HG03565 (cell line): ENCODE data around the gene VSTM2L.

Source experiments
- ATAC-seq: cut with Tn5 transposase; IDR thresholded peaks from one replicate; pipeline ENCODE4 v1.9.1; 2021; ENCODE audit warnings: mild to moderate bottlenecking, moderate library complexity; ENCODE audit not compliant: unreplicated experiment

The VSTM2L gene

DNA sequence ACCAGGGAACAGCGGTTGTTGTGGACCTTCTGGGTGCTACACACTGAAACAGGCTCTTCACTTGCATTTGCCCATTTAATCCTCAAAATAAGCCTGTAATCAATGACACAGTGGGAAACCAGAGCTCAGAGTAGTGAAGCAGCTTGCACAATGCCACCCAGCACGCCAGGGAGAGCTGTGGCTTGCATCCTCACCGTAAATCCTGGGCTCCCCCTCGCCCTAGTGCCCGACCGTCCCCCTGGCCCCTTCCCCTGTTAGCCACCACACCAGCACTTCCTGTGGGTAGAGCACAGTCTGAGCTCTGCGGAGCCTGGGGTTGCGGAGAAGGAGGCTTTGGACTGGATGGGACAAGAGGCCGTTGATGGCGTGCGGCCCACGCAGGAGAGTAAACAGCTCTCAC lies 14.5 kb downstream of the VSTM2L start:
- ATAC-seq, result no peak

DNA sequence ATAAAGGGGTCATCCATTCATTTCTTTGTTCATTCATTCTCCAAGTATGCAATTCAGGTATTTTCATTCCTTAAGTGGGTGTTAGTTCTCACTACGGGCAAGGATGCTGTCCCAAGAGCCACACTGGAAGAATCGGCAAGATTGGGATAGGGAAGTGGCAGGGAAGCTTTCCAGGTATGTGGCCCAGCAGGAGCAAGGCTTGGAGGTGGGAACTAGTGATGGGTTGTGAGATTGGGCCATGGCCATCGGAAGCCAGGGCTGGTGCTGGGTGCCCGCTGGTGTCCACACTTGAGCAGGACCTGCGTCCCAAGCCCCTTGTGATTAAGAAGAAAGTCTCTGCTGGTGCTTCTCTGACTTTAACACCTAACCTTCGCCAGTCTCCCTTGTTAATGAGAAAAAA lies 15.1 kb downstream of the VSTM2L start:
- no peak for ATAC-seq

DNA sequence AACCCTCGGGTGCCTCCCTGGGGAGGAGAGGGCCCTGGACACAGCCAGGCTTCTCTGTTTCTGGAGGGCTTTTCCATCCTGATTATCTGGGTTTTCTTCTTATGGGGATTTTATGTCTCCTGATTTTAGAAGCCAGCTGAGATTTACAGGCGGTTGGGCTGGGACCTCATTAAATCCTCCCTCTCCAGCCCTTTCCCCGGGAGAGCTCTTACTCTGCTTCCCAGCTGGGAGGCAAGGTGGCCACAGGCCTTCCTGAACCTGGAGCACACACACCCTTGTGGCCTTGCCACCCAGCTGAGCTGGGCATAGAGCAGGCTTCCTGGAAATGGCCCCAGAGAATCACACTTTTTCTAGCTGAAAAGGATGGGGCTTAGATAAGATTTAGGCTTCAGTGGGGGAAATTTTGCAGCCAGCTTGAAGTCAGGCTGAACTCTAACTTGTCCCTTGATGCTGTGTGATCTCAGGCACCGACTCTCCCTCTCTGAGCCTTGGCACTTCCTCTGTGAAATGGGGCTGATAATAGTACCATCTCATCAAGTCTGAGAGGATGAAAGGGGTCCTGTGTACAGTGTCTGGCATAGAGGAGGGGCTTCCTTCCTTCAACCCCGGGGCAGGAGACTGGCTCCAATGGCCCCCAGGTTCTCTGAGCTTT lies 16.6 kb downstream of the VSTM2L start:
- no peak for ATAC-seq

DNA sequence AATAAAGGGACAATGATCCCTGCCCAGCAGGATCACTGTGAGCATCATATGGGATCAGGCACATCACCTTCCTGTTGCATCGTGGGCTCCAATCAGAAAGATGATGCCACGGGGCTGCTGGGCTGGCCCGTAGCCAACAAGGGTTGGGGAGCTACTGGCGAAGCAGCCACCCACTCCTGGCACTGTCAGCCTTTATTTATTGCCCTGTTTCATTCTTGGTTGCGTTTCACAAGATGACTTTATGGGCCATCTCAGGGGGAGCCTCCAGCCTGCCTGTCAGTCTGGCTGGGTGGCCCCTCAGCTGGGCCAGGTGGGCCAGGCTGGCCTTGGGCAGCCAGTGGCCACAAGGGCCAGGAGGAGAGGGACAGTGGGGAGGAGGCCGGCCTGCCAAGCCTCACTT lies 17.3 kb downstream of the VSTM2L start:
- ATAC-seq, result no peak

DNA sequence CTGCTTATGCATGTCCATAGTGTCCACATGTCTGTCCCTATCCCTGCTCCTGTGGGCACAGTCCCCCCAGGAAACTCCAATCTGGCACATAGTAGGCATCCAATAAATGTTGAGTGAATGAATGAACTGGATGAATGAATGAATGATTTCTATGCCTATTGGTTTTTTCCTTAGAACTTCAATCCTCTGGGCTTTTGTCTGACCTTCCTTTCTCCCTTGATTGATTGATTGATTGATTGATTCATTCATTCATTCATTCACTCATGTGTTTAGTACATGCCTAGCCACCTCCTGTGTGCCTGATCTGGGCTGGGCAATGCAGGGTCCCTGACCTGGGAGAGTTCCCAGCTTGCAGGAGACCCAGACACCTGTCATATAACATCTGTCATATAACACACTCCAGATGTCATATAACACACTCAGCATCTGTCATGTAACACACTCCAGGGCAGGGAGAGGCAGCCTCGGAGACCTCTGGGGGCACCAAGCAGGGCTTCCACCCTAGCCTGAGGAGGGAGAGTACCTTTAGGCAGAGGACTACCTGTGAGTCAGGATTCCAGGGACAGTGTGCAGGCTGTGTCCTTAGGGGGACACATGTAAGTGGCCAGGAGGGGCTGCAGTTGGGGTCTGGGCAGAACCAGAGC lies 17.9 kb downstream of the VSTM2L start:
- ATAC-seq, result no peak

DNA sequence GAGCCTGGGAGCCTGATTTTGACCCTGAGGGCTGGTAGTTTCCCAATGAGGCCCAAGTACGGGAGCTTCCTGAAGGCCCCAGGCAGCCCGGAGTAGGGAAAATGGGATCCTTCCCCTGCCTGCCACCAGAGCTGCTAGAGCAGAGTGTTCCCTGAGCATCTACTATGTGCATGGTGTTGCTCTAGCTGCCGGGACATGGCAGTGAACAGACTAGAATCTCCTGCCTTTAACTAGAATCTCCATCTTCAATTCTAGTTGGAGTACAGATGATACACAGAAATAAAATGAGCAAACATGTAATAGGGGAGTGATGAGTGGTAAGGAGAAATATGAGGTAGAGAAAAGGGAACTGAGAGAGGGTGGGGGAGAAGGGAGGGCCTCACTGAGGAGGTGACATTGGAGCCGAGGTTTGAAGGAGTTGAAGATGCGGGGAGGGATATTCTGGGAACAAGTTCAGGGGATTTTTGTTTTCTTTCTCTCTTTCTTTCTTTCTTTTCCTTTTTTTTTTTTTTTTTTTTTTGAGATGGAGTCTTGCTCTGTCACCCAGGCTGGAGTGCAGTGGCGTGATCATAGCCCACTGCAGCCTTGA lies 18.5 kb downstream of the VSTM2L start:
- peak; percentile 39 for ATAC-seq

DNA sequence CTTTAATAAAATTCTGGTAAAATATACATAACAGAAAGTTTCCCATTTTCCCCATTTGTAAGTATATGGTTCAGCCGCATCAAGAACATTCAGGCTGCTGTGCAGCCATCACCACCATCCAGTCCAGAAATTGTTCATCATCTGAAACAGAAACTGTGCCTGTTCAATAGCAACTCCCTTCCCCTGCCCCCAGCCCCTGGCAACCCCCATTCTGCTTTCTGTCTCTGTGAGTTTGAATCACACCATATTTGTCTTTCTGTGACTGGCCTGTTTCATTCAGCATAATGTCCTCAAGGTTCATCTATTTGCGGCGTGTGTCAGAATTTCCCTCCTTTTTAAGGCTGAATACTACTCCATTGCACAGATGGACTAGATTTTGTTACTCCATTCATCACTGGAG lies 19.1 kb downstream of the VSTM2L start:
- peak; percentile 36 for ATAC-seq

DNA sequence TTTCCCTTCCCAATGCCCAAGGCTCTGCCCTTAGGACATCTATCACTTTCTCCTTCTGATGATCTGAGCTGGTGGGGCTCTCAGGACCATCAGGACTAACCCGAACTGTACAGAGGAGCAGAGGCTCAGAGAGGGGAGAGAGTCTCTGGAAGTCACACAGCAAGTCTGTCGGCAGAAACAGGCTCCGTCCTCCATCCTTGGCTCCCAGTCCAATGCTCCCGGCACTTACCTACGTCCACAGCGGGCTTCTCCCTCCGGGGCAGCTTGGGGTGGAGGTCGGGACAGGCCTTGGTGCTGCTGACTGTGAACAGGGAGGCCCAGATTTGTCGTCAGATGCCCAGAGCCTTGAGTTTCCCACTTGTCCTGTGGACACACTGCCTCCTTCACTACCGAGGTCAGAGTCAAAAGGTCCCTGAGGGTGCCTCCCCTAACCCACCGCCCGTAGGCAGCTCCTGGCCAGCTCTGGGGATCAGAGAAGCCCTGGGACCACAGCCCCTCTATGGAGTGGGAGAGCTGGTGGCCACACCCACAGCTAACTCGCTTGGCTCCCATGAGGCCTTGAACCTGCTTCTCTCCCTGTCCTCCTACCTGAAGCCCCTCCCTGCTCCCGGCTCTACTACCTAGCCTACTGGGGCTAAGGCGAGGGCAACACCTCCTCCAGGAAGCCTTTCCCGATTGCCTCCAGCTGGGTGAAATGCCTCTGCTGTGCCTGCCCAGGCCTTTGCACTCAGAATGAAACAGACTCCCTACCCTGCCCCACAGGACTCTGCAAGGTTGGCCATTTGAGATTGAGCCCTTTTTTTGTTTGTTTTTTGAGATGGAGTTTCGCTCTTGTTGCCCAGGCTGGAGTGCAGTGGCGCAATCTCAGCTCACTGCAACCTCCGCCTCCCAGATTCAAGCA lies 22.6 kb downstream of the VSTM2L start:
- no peak for ATAC-seq

DNA sequence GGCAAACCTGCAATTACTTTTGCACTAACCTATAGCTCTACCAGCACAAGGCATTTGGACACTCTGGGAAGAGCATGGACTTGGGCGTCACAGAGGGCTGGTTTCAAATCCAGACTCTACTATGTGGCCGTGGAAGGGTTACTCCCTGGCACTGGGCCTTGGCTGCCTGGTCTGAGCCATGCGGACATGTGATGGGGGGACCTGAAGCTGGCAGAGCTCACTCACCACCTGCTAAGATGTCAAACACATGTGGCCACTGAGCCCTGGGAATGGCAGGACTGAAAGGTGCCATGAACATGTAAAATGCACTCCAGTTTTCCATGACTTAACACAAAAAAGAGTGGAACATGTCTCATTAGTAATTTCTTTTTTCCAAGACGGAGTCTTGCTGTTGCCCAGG lies 23.7 kb downstream of the VSTM2L start:
- ATAC-seq, result no peak

DNA sequence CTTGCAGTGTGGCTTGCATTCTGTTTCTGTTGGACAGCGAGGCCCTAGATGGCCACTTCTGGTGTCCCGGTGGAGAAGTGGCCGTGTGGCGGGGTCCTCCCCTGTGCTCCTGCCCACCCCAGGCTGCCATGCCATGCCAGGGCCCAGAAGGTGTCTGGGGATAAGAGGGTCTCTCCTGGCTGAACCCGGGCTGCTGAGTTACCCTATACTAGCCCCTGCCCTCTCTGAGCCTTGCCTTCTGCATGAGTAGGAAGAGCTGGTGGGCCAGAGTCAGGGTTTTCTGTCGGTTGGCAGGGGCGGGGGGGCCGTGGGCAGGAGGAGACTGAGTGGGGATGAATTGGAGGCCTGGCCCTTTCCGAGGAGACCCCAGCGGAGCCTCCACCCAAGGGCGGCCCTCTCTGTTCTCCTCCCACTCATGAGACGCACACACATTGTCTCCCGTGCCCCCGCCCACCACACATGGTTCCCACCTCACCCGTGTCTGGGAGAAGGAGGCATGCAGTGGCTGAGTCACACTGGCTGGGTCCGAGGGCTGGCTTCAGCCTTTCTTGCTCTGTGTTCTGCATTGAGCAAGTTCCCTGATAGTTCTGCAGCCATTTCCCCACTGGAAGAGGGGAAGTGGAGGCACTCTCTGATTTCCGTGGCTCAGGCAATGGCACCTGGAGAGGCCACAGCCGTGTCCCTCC lies 24.6 kb downstream of the VSTM2L start:
- ATAC-seq, result no peak

DNA sequence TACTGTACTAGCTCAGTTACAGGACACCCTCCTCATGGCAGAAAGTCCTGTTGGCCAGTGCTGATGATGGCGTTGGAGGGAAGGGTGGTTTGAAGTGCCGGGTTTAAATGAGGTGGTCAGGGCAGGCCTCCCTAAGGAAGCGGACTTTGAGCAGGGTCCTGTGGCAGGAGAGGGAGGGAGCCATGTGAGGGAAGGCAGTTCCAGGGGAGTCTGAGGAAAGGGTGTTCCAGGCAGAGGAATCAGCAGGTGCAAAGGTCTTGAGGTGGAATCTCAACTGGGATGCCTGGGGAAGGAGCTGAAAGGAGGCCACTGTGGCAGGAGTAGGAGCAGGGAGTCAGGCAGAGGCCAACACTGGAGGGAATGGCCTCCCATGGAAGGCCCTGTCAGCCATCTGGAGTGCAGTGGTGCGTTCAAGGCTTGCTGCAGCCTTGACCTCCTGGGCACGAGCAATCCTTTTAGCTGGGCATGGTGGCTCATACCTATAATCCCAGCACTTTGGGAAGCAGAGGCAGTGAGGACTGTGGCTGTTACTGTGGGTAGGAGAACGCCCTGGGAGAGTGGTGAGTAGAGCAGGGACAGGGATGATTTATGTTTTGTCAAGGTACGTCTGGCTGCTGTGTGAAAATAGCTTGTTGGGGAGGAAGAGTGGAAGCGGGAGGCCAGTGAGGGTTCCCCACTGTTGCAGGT lies 26.2 kb downstream of the VSTM2L start:
- ATAC-seq, result no peak

DNA sequence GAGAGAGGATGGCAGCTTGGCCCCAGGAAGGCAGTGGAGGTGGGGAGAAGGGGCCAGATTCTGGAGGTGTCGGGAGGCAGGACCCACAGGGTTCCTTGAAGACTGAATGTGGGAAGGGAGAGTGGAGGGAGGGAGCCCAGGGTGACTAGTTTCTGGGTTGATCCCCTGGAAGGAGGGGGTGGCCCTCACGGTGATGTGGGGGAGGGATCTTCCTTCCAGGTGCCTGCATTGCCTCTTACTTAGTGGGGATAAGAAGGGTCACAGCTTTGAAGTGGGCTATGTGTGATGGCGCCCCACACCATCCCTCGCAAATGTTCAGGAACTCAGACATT lies 26.7 kb downstream of the VSTM2L start:
- ATAC-seq, result no peak

DNA sequence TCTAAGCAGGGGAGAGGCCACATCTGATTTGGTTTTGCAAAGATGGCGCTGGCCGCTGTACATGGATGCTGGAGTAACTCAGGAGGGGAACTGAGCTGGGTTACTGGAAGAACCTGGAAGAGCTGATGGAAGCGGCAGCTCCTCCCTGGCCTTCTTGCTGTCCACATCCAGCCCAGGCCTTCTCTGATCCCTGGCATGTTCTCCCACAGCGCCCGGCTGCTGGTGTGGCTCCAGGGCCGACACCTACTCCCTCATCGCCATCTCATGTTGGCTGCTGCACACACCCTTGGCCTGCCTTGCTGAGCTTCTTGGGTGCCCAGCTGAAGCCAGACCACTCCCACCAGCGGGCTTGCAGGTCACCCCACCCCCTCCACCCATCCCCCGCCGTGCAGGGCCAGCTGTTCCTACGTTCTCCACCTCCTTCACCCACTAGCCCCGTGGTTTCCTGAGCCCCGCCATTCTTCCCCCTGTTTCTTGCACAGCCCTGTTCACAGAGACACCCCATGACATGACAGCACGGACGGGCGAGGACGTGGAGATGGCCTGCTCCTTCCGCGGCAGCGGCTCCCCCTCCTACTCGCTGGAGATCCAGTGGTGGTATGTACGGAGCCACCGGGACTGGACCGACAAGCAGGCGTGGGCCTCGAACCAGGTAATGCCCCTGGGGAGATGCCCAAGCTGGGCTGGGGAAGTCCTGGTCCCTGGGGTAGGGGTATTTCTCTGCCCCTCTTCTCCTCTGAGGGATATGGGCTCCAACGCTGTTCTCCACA lies 28.4 kb downstream of the VSTM2L start:
- no peak for ATAC-seq

DNA sequence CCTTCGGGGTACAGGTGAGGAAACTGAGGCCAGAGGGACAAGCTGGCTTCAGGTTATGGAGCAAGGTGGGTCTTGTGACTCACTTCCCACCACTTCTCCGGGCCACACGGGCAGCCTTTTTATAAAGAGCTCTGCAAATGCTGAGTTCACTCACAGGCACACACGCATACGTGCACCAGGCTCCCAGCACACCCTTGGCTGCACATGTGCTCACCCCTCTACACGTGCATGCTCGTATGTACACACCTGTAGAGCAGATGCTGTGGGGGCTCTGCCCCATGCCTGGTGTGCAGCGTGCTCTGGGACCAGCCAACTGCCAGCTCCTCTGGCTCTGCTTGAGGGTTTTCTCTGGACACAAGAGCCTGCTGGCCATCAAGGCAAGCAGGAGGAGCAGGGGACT lies 29.1 kb downstream of the VSTM2L start:
- no peak for ATAC-seq

DNA sequence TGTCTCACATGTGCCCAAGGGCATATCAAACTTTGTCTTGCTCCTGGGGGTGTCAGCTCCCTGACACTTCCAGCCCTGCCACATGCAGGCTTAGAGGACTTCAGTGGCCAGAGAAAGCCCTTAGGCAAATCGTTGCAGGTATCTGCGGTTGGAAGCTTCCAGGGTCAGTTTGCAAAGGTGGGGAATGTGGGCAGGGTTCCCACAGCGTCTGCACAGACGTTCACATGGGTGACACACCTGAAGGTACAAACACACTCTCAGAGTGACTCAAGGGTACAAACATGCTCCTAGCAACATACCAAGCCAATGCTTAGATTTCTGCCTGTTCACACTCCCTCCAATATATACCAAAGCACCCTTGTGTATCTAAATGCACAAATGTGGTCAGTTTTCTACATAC lies 30.0 kb downstream of the VSTM2L start:
- ATAC-seq, result no peak

DNA sequence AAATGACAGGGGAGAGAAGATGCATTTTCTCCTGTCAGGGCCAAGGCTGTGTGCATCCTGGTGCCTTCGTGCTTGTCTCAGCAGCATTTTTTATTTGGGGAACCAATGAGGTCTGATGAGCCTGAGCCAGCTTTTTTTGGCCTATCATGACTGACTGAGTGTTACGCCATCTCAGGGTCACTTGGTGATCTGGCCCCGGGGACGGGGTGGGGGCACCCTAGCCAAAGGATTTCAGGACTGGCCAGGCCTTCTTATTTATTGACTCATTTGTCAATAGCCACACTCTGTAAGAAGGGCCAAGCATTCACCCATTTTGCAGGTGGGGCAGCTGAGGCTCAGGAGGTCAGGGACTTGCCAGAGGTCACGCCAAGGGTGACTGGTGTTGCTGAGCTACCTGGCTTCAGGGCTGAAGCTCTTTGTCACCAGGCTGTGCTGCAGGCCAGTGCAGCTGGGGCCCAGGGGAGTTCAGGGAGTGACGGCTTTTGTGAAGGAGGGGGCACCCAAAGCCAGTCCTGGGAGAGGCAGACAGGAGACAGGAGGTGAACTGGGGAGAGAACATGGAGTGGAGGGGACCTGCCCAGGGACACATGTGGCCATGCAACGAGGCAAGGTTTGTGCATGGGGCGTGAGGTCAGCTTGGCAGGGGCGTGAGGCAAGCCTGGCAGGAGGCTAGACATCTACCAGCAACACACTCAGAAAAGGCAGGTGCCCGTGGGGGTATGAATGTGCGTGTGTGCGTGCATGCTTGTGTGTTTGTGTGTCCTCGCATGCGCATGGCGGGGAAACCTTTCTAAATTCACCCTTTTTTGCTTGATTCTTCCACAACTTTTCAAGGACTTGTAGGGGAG lies 31.1 kb downstream of the VSTM2L start:
- ATAC-seq, result no peak

DNA sequence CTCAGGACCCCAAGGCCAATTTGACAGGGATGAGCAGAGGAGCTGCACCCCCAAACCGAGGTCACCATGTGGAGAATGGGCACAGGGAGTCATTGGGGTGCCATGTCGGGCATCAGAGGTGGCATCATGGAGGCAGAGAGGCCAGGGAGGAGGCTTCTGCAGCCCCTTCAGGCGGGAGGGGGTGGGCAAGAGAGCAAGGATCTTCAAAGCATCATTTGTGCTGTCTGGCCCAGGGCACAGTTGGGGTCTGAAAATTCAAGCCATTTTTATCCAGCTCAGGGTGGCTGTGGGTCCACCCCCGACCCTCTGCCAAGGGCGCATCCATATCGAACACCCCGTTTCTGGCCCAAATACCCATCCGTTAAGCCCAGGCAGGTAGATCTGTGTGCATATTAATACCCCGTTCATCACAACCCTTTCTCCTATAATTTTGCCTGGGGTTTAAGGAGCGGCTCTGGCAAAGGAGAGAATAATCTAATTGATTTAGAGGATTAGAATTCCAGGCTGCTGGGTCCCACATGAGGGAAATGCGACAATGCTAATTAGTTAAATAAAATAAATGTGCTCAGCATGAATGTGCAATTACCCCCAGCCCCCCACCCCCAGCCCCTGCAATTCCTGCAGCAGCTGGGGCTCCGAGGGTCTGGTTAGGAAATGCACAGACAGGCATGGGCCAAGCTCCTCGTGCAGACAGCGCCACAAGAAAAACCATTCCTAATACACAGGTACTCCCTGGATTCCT lies 31.9 kb downstream of the VSTM2L start:
- ATAC-seq, result no peak

DNA sequence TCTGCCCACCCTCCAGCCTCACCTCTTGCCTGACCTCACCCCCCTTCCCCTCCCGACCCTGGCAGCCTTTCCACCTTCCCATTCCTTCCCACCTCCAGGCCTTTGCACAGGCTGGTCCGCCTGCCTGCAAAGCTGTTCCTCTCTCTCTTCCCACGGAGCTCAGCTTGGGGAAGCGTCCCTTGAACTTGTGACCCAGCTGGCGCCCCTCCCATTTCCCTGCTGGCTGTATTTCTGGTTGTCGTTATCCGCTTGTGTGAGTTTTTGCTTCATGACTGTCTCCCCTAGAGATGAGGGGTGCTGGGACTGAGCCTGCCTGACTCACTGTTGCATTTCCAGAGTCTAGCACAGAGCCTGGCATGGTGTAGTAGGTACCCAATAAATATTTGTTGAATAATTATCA lies 32.5 kb downstream of the VSTM2L start:
- ATAC-seq, result no peak
